Right atrium auricular region (tissue), 2 donors: ENCODE measurements around the gene TM9SF4. TPM values are rescaled to one million over a fixed set of nuclear protein-coding genes. Genes with fewer than 3 reads are reported as not detected.

ENCODE experiments used
- DNase-seq: peaks from one replicate; pipeline ENCODE4 v3.0.0-alpha.2; 2019; ENCODE audit warnings: low spot score
- H3K27ac ChIP-seq, 2 donors: fragments of 200-600 bp; sonication (generic); 1 replicate in 1 of 2; 2 replicates in 1 of 2; pipeline ENCODE4 v1.5.1; 2016 to 2019
- H3K27me3 ChIP-seq, 2 donors: fragments of 200-600 bp; sonication (generic); one replicate each; pipeline versions ENCODE4 v1.5.1 to v1.6.0; 2017 to 2019
- H3K36me3 ChIP-seq: fragments of 200-600 bp; sonication (generic); one replicate; pipeline ENCODE4 v1.5.1; 2016
- H3K4me1 ChIP-seq, 2 donors: fragments of 200-600 bp; sonication (generic); one replicate each; pipeline versions ENCODE4 v1.5.1 to v1.6.0; 2017 to 2019
- H3K4me3 ChIP-seq, 2 donors: fragments of 200-600 bp; sonication (generic); 1 replicate in 1 of 2; 2 replicates in 1 of 2; pipeline ENCODE4 v1.5.1; 2017 to 2019; ENCODE audit warnings: mild to moderate bottlenecking in 1 of 2, moderate library complexity in 1 of 2
- H3K9me3 ChIP-seq, 2 donors: fragments of 200-600 bp; sonication (generic); one replicate each; pipeline ENCODE4 v1.5.1; 2019
- total RNA-seq, 2 donors: library from RNA; depleted of rRNA; stranded (reverse); fragments of >200 nt; gene quantifications; one replicate each; pipeline ENCODE4 v1.1.0, GENCODE V29; 2016
- TF ChIP-seq, protein P1 (sequence below), 2 donors: fragments of 200-600 bp; sonication (generic); IDR thresholded peaks; one replicate each; pipeline ENCODE4 v1.5.1; 2019; ENCODE audit warnings: antibody characterized with exemption in 2 of 2

TM9SF4 gene
- total RNA-seq, 2 donors from 2014 or later: 28.5 to 30.6 TPM

DNA sequence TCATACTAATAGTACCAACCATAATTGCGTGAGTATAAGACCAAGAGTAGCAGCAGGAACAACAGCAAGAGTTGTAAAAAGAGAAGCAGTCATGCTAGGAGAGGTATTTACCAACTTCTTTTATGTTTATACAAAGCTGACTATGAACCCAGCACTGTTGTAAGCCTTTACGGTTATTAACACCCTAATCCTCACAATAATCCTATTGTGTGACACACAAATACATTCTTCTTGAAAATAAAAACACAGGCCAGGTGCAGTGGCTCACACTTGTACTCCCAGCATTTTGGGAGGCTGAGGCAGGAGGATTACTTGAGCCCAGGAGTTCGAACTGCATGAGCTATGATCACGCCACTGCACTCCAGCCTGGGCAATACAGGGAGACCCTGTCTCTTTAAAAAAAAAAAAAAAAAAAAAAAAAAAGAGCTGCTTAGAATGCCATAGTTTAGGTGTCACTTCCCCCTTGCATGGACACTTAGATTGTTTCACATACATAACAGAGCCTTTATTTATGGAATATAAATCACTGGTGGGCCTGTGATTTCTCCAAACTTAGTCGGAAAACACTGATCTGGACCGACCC lies 37.3 kb upstream of the TM9SF4 start:
- Histone ChIP-seq H3K36me3 (no peaks in the 10 kb centered on the region), H3K4me3 (no peak overlapping the region), H3K4me1 (no peaks in the 10 kb centered on the region), H3K27ac (no peak overlapping the region), H3K9me3 (no peaks in the 10 kb centered on the region), H3K27me3 (no peaks in the 10 kb centered on the region)
- TF ChIP-seq, protein P1, sequence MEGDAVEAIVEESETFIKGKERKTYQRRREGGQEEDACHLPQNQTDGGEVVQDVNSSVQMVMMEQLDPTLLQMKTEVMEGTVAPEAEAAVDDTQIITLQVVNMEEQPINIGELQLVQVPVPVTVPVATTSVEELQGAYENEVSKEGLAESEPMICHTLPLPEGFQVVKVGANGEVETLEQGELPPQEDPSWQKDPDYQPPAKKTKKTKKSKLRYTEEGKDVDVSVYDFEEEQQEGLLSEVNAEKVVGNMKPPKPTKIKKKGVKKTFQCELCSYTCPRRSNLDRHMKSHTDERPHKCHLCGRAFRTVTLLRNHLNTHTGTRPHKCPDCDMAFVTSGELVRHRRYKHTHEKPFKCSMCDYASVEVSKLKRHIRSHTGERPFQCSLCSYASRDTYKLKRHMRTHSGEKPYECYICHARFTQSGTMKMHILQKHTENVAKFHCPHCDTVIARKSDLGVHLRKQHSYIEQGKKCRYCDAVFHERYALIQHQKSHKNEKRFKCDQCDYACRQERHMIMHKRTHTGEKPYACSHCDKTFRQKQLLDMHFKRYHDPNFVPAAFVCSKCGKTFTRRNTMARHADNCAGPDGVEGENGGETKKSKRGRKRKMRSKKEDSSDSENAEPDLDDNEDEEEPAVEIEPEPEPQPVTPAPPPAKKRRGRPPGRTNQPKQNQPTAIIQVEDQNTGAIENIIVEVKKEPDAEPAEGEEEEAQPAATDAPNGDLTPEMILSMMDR (IDR thresholded peaks at IDR 0.05): no peak
- DNase-seq: no peak

DNA sequence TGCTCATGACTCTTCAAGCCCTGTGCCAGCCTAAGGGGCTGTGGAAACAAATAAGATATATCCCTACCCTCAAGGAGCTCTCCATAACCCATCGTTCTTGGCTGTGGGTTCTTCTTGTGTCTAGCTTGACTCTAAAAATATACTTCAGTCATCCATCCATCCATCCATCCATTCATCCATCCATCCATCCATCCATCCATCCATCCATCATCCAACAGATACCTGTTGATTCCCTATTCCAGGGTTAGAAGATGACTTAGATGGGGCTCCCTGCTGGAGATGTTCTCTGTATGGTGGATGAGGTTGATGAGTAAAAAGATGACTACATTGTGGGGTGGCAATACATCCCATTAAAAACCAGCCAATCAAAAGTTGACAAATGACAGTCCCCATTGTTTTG lies 34.0 kb upstream of the TM9SF4 start:
- Histone ChIP-seq H3K27me3 (no peaks in the 10 kb centered on the region), H3K4me1 (no peaks in the 10 kb centered on the region), H3K27ac (no peak overlapping the region), H3K4me3 (no peak overlapping the region), H3K36me3 (no peaks in the 10 kb centered on the region), H3K9me3 (no peaks in the 10 kb centered on the region)
- no peak for DNase-seq
- TF ChIP-seq, protein P1 (IDR thresholded peaks at IDR 0.05): no peak

DNA sequence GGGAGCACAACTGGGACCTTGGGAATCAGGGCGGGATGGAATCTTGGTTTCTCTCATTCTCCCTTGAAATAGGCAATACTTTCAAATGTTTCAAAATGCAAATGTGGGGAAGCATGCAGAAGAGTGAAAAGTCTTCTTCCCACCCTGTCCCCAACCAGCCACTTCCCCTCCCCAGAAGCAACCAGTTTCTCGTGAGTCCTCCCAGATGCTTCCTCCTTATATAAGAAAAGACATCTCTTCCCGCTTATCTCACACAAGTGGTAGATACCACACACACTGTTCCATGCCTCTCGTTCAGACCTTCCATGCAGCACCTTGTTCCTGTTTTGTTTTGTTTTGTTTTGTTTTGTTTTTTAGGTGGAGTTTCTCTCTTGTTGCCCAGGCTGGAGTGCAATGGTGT lies 32.3 kb upstream of the TM9SF4 start:
- no peaks in the 10 kb centered on the region for H3K27me3 ChIP-seq
- H3K27ac ChIP-seq: no peak overlapping the region
- TF ChIP-seq, protein P1 (IDR thresholded peaks at IDR 0.05): no peak
- no peaks in the 10 kb centered on the region for H3K9me3 ChIP-seq
- no peak overlapping the region for H3K4me3 ChIP-seq
- DNase-seq: no peak
- H3K36me3 ChIP-seq: no peaks in the 10 kb centered on the region
- no peaks in the 10 kb centered on the region for H3K4me1 ChIP-seq

DNA sequence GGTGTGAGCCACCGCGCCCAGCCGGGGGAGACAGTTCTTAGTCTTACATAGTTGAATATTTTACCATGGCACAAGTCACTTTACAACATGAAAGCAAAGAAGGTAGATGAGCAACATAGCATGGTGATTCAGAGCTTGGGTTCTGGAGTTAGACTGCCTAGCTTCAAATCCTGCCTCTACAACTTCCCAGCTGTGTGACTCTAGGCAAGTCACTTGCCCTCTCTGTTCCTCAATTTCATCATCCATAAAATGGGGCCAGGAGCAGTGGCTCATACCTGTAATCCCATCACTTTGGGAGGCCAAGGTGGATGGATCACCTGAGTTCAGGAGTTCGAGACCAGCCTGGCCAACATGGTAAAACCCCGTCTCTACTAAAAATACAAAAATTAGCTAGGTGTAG lies 31.2 kb upstream of the TM9SF4 start:
- Histone ChIP-seq H3K36me3 (no peaks in the 10 kb centered on the region), H3K27ac (no peak overlapping the region), H3K4me1 (no peaks in the 10 kb centered on the region), H3K9me3 (no peaks in the 10 kb centered on the region), H3K4me3 (no peak overlapping the region), H3K27me3 (no peaks in the 10 kb centered on the region)
- no peak for DNase-seq
- TF ChIP-seq, protein P1 (IDR thresholded peaks at IDR 0.05): no peak

DNA sequence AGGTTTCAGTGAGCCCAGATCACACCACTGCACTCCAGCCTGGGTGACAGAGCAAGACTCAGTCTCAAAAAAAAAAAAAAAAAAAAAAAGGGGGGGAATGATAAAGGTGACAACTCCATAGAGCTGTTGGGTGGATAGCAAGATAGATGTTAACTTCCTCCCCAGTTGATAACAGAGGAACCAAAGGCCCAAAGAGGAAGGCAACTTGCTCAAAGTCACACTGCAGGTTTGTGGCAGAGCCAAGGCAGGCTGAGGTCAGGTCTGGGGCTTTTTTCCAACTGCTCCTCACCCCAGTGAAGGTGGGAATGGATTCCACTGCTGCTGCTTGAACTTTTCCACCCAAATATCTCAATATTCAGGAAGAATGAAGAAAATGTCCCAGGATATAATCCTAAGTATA lies 30.7 kb upstream of the TM9SF4 start:
- no peak overlapping the region for H3K4me3 ChIP-seq
- TF ChIP-seq, protein P1 (IDR thresholded peaks at IDR 0.05): no peak
- no peaks in the 10 kb centered on the region for H3K27me3 ChIP-seq
- no peak overlapping the region for H3K27ac ChIP-seq
- no peaks in the 10 kb centered on the region for H3K9me3 ChIP-seq
- no peak for DNase-seq
- H3K4me1 ChIP-seq: no peaks in the 10 kb centered on the region
- no peaks in the 10 kb centered on the region for H3K36me3 ChIP-seq

DNA sequence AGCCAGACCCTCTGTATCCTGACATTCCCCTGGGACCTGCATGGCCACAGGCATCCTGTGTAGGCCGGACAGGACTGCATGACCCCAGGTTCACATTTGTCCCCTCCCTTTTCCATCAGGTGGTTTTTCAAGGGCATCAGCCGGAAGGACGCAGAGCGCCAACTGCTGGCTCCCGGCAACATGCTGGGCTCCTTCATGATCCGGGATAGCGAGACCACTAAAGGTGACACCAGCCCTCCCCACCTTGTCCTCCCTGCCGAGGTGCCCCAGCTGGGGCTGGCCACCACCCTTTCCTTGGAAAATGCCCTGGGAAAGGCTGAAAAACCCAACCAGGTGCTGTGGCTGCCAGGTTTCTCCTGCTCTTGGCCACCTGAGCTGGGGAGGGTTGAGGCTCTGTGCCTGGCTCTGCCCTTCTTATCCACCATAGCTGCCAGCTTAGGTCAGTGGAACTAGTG lies 29.8 kb upstream of the TM9SF4 start:
- H3K36me3 ChIP-seq: no peaks in the 10 kb centered on the region
- no peaks in the 10 kb centered on the region for H3K27me3 ChIP-seq
- TF ChIP-seq, protein P1 (IDR thresholded peaks at IDR 0.05): no peak
- DNase-seq: no peak
- no peak overlapping the region for H3K4me3 ChIP-seq
- H3K4me1 ChIP-seq: no peaks in the 10 kb centered on the region
- no peak overlapping the region for H3K27ac ChIP-seq
- no peaks in the 10 kb centered on the region for H3K9me3 ChIP-seq
